ENCODE data around the gene TCF4.

DNA sequence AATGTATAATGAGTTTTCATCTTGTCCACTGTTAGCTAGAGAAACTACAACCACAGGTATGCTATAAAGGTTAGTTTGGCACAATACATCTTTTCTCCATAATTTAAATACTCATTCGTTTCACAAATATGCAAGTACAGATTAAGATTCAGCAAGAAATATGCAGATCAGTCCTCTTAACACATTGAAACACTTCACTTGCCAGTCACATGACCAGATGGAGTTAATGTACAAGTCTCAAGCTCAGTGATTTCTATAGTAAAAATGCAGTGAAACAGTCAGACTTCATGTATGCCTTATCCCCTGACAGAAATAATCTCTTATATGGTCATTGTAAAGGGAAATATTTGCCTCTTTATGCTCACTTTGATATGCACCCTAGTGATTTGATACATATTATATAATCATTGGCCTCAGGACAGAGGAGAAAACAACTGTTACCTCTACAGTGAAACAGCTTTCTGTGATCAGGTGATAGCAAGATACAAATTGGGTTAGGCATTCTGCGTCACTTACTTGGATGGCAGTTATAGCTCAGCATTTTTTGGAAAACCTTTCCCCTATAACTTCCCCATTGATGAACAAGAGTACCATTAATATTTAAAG, 104.6 kb downstream of the TCF4 start:
- TF ChIP-seq POLR2AphosphoS5 (IDR thresholded peaks at IDR 0.05; ENCODE audit: low read depth) (no peak), CTCF (IDR thresholded peaks at IDR 0.05; ENCODE audit: insufficient read depth, low read length) (no peak), GABPA (IDR thresholded peaks at IDR 0.05; ENCODE audit: low read depth) (no peak)

All from HL-60 (cell line).